HCT116 (cell line): ENCODE results near the gene HMHB1. TPM values are rescaled to one million over a fixed set of nuclear protein-coding genes. Genes with fewer than 3 reads are reported as not detected.

Source experiments
- ATAC-seq: fragments of 200-7000 bp; cut with Tn5 transposase; 2 replicates; pipeline ENCODE4 v1.9.1; 2020; ENCODE audit warnings: mild to moderate bottlenecking, moderate library complexity
- BruUV-seq: library from RNA; stranded (reverse); fragments of 400-500 nt; replicated peaks from 2 replicates; lab custom pipeline; 2021; lab: Mats Ljungman, UMichigan
- CTCF ChIA-PET: fragments of 300-600 bp; sonication (Branson Sonifier 250); formaldehyde crosslinking; loops from one replicate; lab custom pipeline; 2021; ENCODE audit warnings: antibody characterized with exemption; lab: Charles Lee
- POLR2A ChIA-PET: fragments of 300-600, 350-600 bp; sonication (Branson Sonifier 250); formaldehyde crosslinking; loops from one replicate; lab custom pipeline; 2021; ENCODE audit warnings: antibody characterized with exemption; lab: Charles Lee
- RAD21 ChIA-PET, 2 experiments: fragments of 300-600 bp; sonication (Branson Sonifier 250); formaldehyde crosslinking; loops; one replicate each; lab custom pipeline; 2023; ENCODE audit warnings: low total read pairs in 2 of 2; ENCODE audit not compliant: uncharacterized antibody in 2 of 2, unreplicated experiment in 2 of 2, low non-redundant PET in 1 of 2; lab: Charles Lee
- DNase-seq: peaks from one replicate; pipeline ENCODE4 v3.0.0-alpha.2; 2010; ENCODE audit warnings: low read depth, low spot score
- H2AFZ ChIP-seq: fragments of 200-600 bp; shearing (Covaris generic), sonication (generic); 2 replicates; pipeline ENCODE4 v1.6.1; 2017; ENCODE audit warnings: low read depth, mixed run types, mixed read lengths, antibody characterized with exemption, low read length; ENCODE audit not compliant: poor library complexity, severe bottlenecking
- H3K27ac ChIP-seq: 2 replicates; pipeline ENCODE4 v1.5.1; 2012; ENCODE audit warnings: low read depth, low read length
- H3K27me3 ChIP-seq: fragments of 200-600 bp; sonication (generic); 2 replicates; pipeline ENCODE4 v1.6.1; 2016; ENCODE audit warnings: mixed run types, low read length, mixed read lengths; ENCODE audit not compliant: insufficient read depth
- H3K36me3 ChIP-seq, 2 experiments: fragments of 200-500 bp in 1 of 2; fragments of 200-600 bp in 1 of 2; sonication (Bioruptor generic) in 1 of 2; sonication (generic) in 1 of 2; 2 replicates each; pipeline versions ENCODE4 v1.5.1 to v1.6.1; 2014 to 2016; ENCODE audit warnings: low read length in 2 of 2, inconsistent platforms in 1 of 2, mixed read lengths in 1 of 2, mixed run types in 1 of 2; ENCODE audit not compliant: insufficient read depth in 2 of 2, control insufficient read depth in 1 of 2
- H3K4me1 ChIP-seq, 2 experiments: fragments of 200-600 bp in 1 of 2; sonication (generic) in 1 of 2; 2 replicates each; pipeline versions ENCODE4 v1.5.1 to v1.6.1; 2012 to 2017; ENCODE audit warnings: low read length in 2 of 2, inconsistent platforms in 1 of 2, mild to moderate bottlenecking in 1 of 2, mixed read lengths in 1 of 2, mixed run types in 1 of 2, moderate library complexity in 1 of 2; ENCODE audit not compliant: insufficient read depth in 2 of 2, control insufficient read depth in 1 of 2
- H3K4me2 ChIP-seq: fragments of 200-600 bp; sonication (generic); 2 replicates; pipeline ENCODE4 v1.6.1; 2017; ENCODE audit warnings: mixed run types, low read length, mixed read lengths
- H3K4me3 ChIP-seq, 2 experiments: fragments of 200-600 bp in 1 of 2; sonication (generic) in 1 of 2; replicated peaks in 1 of 2; 2 replicates each; pipeline ENCODE4 v1.5.1; 2011 to 2016; ENCODE audit warnings: low read length in 2 of 2, control low read depth in 1 of 2, low read depth in 1 of 2, mild to moderate bottlenecking in 1 of 2, mixed read lengths in 1 of 2, mixed run types in 1 of 2
- H3K79me2 ChIP-seq: fragments of 200-600 bp; sonication (generic); 2 replicates; pipeline ENCODE4 v1.6.1; 2017; ENCODE audit warnings: mild to moderate bottlenecking, mixed run types, low read length, moderate library complexity, mixed read lengths; ENCODE audit not compliant: insufficient read depth
- H3K9ac ChIP-seq: fragments of 200-600 bp; sonication (generic); 2 replicates; pipeline ENCODE4 v1.6.1; 2016; ENCODE audit warnings: low read length, mixed read lengths
- H3K9me2 ChIP-seq: fragments of 200-600 bp; sonication (generic), shearing (Covaris generic); 2 replicates; pipeline ENCODE4 v1.6.1; 2017; ENCODE audit warnings: mixed run types, mild to moderate bottlenecking, moderate library complexity; ENCODE audit not compliant: insufficient read depth
- H3K9me3 ChIP-seq, 2 experiments: fragments of 200-500 bp in 1 of 2; fragments of 200-600 bp in 1 of 2; sonication (Bioruptor generic) in 1 of 2; sonication (generic) in 1 of 2; 2 replicates each; pipeline ENCODE4 v1.6.1; 2014 to 2017; ENCODE audit warnings: low read length in 2 of 2, mixed read lengths in 2 of 2, inconsistent platforms in 1 of 2, low read depth in 1 of 2, mild to moderate bottlenecking in 1 of 2, mixed run types in 1 of 2, moderate library complexity in 1 of 2; ENCODE audit not compliant: control insufficient read depth in 1 of 2, insufficient read depth in 1 of 2
- H4K20me1 ChIP-seq: fragments of 200-600 bp; sonication (generic), shearing (Covaris generic); 2 replicates; pipeline ENCODE4 v1.6.1; 2017; ENCODE audit warnings: mixed run types, mild to moderate bottlenecking, moderate library complexity; ENCODE audit not compliant: insufficient read depth
- CEBPB ChIP-seq: IDR thresholded peaks from 2 replicates; pipeline ENCODE4 v1.6.1; 2012; ENCODE audit warnings: low read depth
- EGR1 ChIP-seq: IDR thresholded peaks from 2 replicates; pipeline ENCODE4 v1.6.1; 2012; ENCODE audit warnings: low read depth
- ELF1 ChIP-seq: IDR thresholded peaks from 2 replicates; pipeline ENCODE4 v1.6.1; 2012; ENCODE audit warnings: low read depth, borderline replicate concordance
- EZH2 ChIP-seq: fragments of 200-600 bp; sonication (generic); IDR thresholded peaks from 2 replicates; pipeline ENCODE4 v1.6.1; 2017; ENCODE audit warnings: antibody characterized with exemption, mixed run types
- FOSL1 ChIP-seq: IDR thresholded peaks from 2 replicates; pipeline ENCODE4 v1.6.1; 2012; ENCODE audit warnings: low read depth
- POLR2A ChIP-seq: IDR thresholded peaks from 2 replicates; pipeline ENCODE4 v1.7.0; 2011; ENCODE audit warnings: borderline replicate concordance; ENCODE audit not compliant: insufficient read depth, insufficient read length; ENCODE audit errors: extremely low read depth
- POLR2AphosphoS5 ChIP-seq: IDR thresholded peaks from 2 replicates; pipeline ENCODE4 v1.6.1; 2011; ENCODE audit warnings: mild to moderate bottlenecking, low read depth, low read length, moderate library complexity
- RAD21 ChIP-seq: IDR thresholded peaks from 2 replicates; pipeline ENCODE4 v1.6.1; 2012; ENCODE audit warnings: low read depth, mild to moderate bottlenecking
- SIN3A ChIP-seq: IDR thresholded peaks from 2 replicates; pipeline ENCODE4 v1.6.1; 2012; ENCODE audit warnings: low read depth
- SP1 ChIP-seq: IDR thresholded peaks from 2 replicates; pipeline ENCODE4 v1.6.1; 2012; ENCODE audit warnings: low read depth
- TCF7L2 ChIP-seq: IDR thresholded peaks from 2 replicates; pipeline ENCODE4 v1.7.0; 2011; ENCODE audit warnings: borderline replicate concordance, inconsistent platforms; ENCODE audit not compliant: insufficient read depth, insufficient read length; ENCODE audit errors: extremely low read depth
- intact Hi-C: fragments of 100-400 bp; cut with micrococcal nuclease; formaldehyde crosslinking; loops from 2 replicates; pipeline ENCODE4 v1.10.0; 2022
- total RNA-seq: library from RNA; stranded (reverse); gene quantifications from one replicate; pipeline ENCODE4 v1.2.1, GENCODE V29; 2021; ENCODE audit not compliant: unreplicated experiment
- TF ChIP-seq, protein P1 (sequence below): IDR thresholded peaks from 2 replicates; pipeline ENCODE4 v1.6.1; 2011; ENCODE audit warnings: mild to moderate bottlenecking, low read length, moderate library complexity; ENCODE audit not compliant: insufficient replicate concordance; ENCODE audit errors: extremely low read depth
- TF ChIP-seq, protein P2 (sequence below): IDR thresholded peaks from 2 replicates; pipeline ENCODE4 v1.6.1; 2012

The HMHB1 gene
- total RNA-seq, 1 experiment from 2014 or later: not detected

DNA sequence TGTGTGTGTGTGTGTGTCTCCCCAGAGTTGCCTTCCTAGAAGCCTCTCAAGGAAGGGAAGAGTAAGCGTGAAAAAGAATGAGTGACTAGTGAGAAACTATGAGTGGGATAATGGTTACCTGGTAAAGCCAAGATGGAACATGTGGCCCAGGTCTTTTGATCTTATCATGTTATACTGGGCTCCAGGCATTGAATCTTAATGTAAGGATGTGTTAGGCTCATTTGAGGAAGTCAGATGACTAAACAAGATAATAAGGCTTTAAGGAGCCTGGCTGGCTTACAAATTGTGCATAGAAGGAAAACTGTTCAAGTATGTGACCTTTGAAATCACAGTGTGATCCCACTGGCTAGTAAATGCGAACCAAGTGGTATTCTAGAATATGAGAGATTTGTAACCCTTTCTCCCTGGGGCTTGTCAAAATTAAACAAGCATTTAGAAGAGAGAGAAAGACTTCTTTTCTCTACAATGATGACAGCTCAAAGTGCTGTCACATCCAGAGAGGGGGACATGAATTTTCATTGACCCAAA, 29.9 kb upstream of the HMHB1 start:
- POLR2A ChIA-PET: no interaction called here
- no peak overlapping the region for H3K9ac ChIP-seq

DNA sequence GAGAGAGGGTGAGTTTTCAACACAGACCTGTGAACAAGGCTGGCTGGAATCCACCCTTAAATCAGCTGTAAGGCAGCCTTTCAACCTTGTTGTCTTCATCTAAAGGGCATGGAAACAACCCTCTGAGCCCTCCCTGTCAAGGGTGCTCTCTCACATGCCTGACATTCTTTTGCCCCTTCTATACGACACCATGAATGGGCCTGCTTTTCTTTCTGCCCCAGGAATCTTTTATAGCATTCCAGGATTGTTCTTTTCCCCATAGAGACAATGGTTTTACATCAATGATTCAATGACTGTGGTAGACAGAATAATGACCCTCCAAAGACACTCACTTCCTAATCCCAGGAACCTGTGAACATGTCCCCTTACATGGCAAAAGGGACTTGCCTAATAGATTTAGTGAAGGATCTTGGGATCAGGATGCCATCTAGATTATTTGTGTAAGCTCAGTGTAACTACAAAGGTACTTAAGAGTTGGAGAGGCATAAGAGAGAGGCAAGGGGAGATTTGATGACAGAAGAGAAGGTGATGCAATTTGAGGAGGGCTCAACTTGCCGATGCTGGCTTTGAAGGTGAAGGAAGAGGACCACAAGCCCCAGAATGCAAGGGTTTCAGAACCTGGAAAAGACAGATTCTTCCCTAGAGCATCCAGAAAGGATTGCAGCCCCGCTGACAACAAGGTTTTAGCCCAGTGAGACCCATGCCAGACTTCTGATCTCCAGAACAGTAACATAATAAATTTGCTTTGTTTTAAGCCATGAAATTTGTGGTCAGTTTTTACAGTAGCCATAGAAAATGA, 29.2 kb upstream of the HMHB1 start:
- Histone ChIP-seq H3K36me3 (no peaks in the 10 kb centered on the region), H3K4me1 (no peaks in the 10 kb centered on the region), H3K27me3 (no peaks in the 10 kb centered on the region), H4K20me1 (no peaks in the 10 kb centered on the region), H3K9me2 (no peaks in the 10 kb centered on the region), H3K79me2 (no peaks in the 10 kb centered on the region), H3K4me3 (no peak overlapping the region), H2AFZ (no peak overlapping the region), H3K9me3 (no peaks in the 10 kb centered on the region), H3K4me2 (no peak overlapping the region), H3K27ac (no peak overlapping the region), H3K9ac (no peak overlapping the region)
- DNase-seq: no peak
- BruUV-seq: no TSS peak
- no peak for ATAC-seq
- POLR2A ChIA-PET: no interaction called here
- CTCF ChIA-PET: no interaction called here
- RAD21 ChIA-PET: no interaction called here
- intact Hi-C loops: no loop called here
- TF ChIP-seq EZH2 (no peak), RAD21 (no peak), EGR1 (no peak), POLR2A (no peak), TCF7L2 (no peak), ELF1 (no peak), POLR2AphosphoS5 (no peak), SP1 (no peak), SIN3A (no peak), FOSL1 (no peak), CEBPB (no peak)
- TF ChIP-seq, protein P1, sequence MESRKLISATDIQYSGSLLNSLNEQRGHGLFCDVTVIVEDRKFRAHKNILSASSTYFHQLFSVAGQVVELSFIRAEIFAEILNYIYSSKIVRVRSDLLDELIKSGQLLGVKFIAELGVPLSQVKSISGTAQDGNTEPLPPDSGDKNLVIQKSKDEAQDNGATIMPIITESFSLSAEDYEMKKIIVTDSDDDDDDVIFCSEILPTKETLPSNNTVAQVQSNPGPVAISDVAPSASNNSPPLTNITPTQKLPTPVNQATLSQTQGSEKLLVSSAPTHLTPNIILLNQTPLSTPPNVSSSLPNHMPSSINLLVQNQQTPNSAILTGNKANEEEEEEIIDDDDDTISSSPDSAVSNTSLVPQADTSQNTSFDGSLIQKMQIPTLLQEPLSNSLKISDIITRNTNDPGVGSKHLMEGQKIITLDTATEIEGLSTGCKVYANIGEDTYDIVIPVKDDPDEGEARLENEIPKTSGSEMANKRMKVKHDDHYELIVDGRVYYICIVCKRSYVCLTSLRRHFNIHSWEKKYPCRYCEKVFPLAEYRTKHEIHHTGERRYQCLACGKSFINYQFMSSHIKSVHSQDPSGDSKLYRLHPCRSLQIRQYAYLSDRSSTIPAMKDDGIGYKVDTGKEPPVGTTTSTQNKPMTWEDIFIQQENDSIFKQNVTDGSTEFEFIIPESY: no peak
- TF ChIP-seq, protein P2, sequence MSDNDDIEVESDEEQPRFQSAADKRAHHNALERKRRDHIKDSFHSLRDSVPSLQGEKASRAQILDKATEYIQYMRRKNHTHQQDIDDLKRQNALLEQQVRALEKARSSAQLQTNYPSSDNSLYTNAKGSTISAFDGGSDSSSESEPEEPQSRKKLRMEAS: no peak

More for the DNA sequence above, 29.9 kb upstream of the HMHB1 start:
- TF ChIP-seq, protein P1: no peak
- no peak overlapping the region for H3K4me2 ChIP-seq
- ChIA-PET CTCF (no interaction called here), RAD21 (no interaction called here)
- H3K36me3 ChIP-seq: no peaks in the 10 kb centered on the region
- no peak overlapping the region for H3K27ac ChIP-seq
- H3K9me2 ChIP-seq: no peaks in the 10 kb centered on the region
- no peaks in the 10 kb centered on the region for H3K27me3 ChIP-seq
- DNase-seq: no peak
- no peak overlapping the region for H2AFZ ChIP-seq
- H3K4me3 ChIP-seq: no peak overlapping the region
- H3K9me3 ChIP-seq: no peaks in the 10 kb centered on the region
- no TSS peak for BruUV-seq
- no peaks in the 10 kb centered on the region for H3K4me1 ChIP-seq
- H4K20me1 ChIP-seq: no peaks in the 10 kb centered on the region
- intact Hi-C loops: no loop called here
- no peak for ATAC-seq
- H3K79me2 ChIP-seq: no peaks in the 10 kb centered on the region
